Right lobe of liver (tissue), 6 donors: ENCODE measurements around the gene ADAMTS6. TPM values are rescaled to one million over a fixed set of nuclear protein-coding genes. Genes with fewer than 3 reads are reported as not detected.
"Not testable (repeated sequence)": the region's sequence is repeated elsewhere in the genome, so short reads cannot be mapped to it uniquely, and the experiment has no call there.

Experiments
- ATAC-seq, 4 donors: fragments of 200-7000 bp; cut with Tn5 transposase; one replicate each; pipeline ENCODE4 v1.9.1; 2020; ENCODE audit warnings: mild to moderate bottlenecking in 4 of 4, moderate library complexity in 4 of 4
- DNase-seq, 3 donors: peaks; one replicate each; pipeline ENCODE4 v3.0.0-alpha.2; 2020
- H3K27ac ChIP-seq, 3 donors: fragments of 200-600 bp; one replicate each; pipeline ENCODE4 v1.8.0; 2022
- H3K27me3 ChIP-seq, 2 donors: fragments of 200-600 bp; one replicate each; pipeline ENCODE4 v1.8.0; 2022
- H3K36me3 ChIP-seq, 4 donors: fragments of 200-600 bp; sonication (generic) in 1 of 4; one replicate each; pipeline versions ENCODE4 v1.5.1 to v1.8.0; 2017 to 2022; ENCODE audit warnings: control low read depth in 1 of 4
- H3K4me1 ChIP-seq, 4 donors: fragments of 200-600 bp; sonication (generic) in 1 of 4; one replicate each; pipeline versions ENCODE4 v1.5.1 to v1.8.0; 2017 to 2022; ENCODE audit warnings: control low read depth in 1 of 4
- H3K4me3 ChIP-seq, 3 donors: fragments of 200-600 bp; one replicate each; pipeline ENCODE4 v1.8.0; 2022
- H3K9me3 ChIP-seq, 4 donors: fragments of 200-600 bp; sonication (generic) in 1 of 4; one replicate each; pipeline versions ENCODE4 v1.5.1 to v1.8.0; 2017 to 2022; ENCODE audit warnings: control low read depth in 1 of 4
- CTCF ChIP-seq, 4 donors: fragments of 200-600 bp in 3 of 4; fragments of 450-650 bp in 1 of 4; IDR thresholded peaks; one replicate each; pipeline versions ENCODE4 v1.5.1 to v1.8.0; 2016 to 2022; ENCODE audit warnings: antibody characterized with exemption in 4 of 4, mild to moderate bottlenecking in 2 of 4
- POLR2A ChIP-seq: fragments of 450-650 bp; IDR thresholded peaks from one replicate; pipeline ENCODE4 v1.6.1; 2017; ENCODE audit warnings: antibody characterized with exemption, mild to moderate bottlenecking
- WGBS: methylation state at CpG from one replicate; pipeline ENCODE4 v1.1.6; 2018; ENCODE audit warnings: low coverage, low lambda C conversion rate; ENCODE audit not compliant: insufficient coverage; ENCODE audit errors: missing lambda C conversion rate; 5-methylcytosine and 5-hydroxymethylcytosine counted together
- intact Hi-C, 2 donors: fragments of 100-400 bp; cut with DNase I; formaldehyde crosslinking; loops; one replicate each; pipeline versions ENCODE4 v1.11.2 to v1.14.1; 2022
- total RNA-seq, 6 experiments: library from RNA; depleted of rRNA in 2 of 6; stranded (reverse); fragments of >200 nt in 2 of 6; fragmentation: NEBNext Ultra II Directional in 3 of 6; extraction: Animal tissue kit (Norgen Biotek cat#: 25700) in 3 of 6; gene quantifications; one replicate each; pipeline versions ENCODE4 v1.1.0 to v1.2.4, GENCODE V29; 2016 to 2023
- donor health status: DM: no; HTN: yes; CAD: no.
- donor health status: DM: no; HTN: no; CAD: no.
- donor health status: DM: no; HTN: no; CAD: no.
- donor health status: DM: no; HTN: yes; CAD: no.
- donor health status: DM: no; HTN: yes; CAD: no.

ADAMTS6 gene
- total RNA-seq, 6 experiments from 2014 or later = 0.17 to 0.56 (median 0.40) TPM

- Histone ChIP-seq H3K9me3 (no peaks in the 10 kb centered on the region), H3K4me3 (no peak overlapping the region), H3K27me3 (no peaks in the 10 kb centered on the region), H3K36me3 (no peaks in the 10 kb centered on the region), H3K4me1 (no peaks in the 10 kb centered on the region), H3K27ac (no peak overlapping the region)
- DNase-seq (no peak), ATAC-seq (no peak)
- no peak for TF ChIP-seq CTCF (IDR thresholded peaks at IDR 0.05)
- TF ChIP-seq POLR2A = no peak
- 70% methylated on average over 1 of the region's 1 CpG for WGBS
- intact Hi-C loops = no loop called here
Measured at GRCh38 chr5:65327582-65327981, 154.1 kb downstream of the ADAMTS6 start.

- H3K36me3 ChIP-seq = no peaks in the 10 kb centered on the region
- no peaks in the 10 kb centered on the region for H3K4me1 ChIP-seq
- H3K4me3 ChIP-seq = no peak overlapping the region
- intact Hi-C loops = no loop called here
- H3K27ac ChIP-seq = no peak overlapping the region
- no peak for DNase-seq
- WGBS = 89% methylated on average over 1 of the region's 1 CpG
- no peaks in the 10 kb centered on the region for H3K9me3 ChIP-seq
- no peaks in the 10 kb centered on the region for H3K27me3 ChIP-seq
- no peak for ATAC-seq
- TF ChIP-seq POLR2A (no peak), CTCF (IDR thresholded peaks at IDR 0.05) (no peak)
Measured at GRCh38 chr5:65326922-65327321, 154.8 kb downstream of the ADAMTS6 start.

GRCh38 chr5:65324226-65324625, 157.5 kb downstream of the ADAMTS6 start:
- no peak for TF ChIP-seq CTCF (IDR thresholded peaks at IDR 0.05)
- TF ChIP-seq POLR2A = no peak

GRCh38 chr5:65320704-65321103, 161.0 kb downstream of the ADAMTS6 start:
- H3K36me3 ChIP-seq, ATAC-seq, H3K4me1 ChIP-seq, H3K27me3 ChIP-seq, H3K9me3 ChIP-seq, DNase-seq, H3K4me3 ChIP-seq, intact Hi-C loops, H3K27ac ChIP-seq: not testable (repeated sequence)
- 83% methylated on average over 1 of the region's 1 CpG for WGBS

More at GRCh38 chr5:65324226-65324625, 157.5 kb downstream of the ADAMTS6 start:
- H3K27ac ChIP-seq = no peak overlapping the region
- no peaks in the 10 kb centered on the region for H3K4me1 ChIP-seq
- DNase-seq (no peak), ATAC-seq (no peak)
- no peak overlapping the region for H3K4me3 ChIP-seq
- H3K27me3 ChIP-seq = no peaks in the 10 kb centered on the region
- H3K9me3 ChIP-seq = no peaks in the 10 kb centered on the region
- intact Hi-C loops = no loop called here
- no peaks in the 10 kb centered on the region for H3K36me3 ChIP-seq
- WGBS = 45% methylated on average over 1 of the region's 1 CpG

GRCh38 chr5:65320250-65320649, 161.5 kb downstream of the ADAMTS6 start:
- DNase-seq = no peak
- intact Hi-C loops = no loop called here
- 75% methylated on average over 2 of the region's 2 CpGs for WGBS
- no peaks in the 10 kb centered on the region for H3K4me1 ChIP-seq
- TF ChIP-seq POLR2A = no peak
- no peak for TF ChIP-seq CTCF (IDR thresholded peaks at IDR 0.05)
- H3K36me3 ChIP-seq = no peaks in the 10 kb centered on the region
- no peak overlapping the region for H3K4me3 ChIP-seq
- no peaks in the 10 kb centered on the region for H3K27me3 ChIP-seq
- no peaks in the 10 kb centered on the region for H3K9me3 ChIP-seq
- ATAC-seq = no peak
- H3K27ac ChIP-seq = no peak overlapping the region
